HCT116 (cell line): Measurements from ENCODE around the gene TRPM1. TPM values are rescaled to one million over a fixed set of nuclear protein-coding genes. Genes with fewer than 3 reads are reported as not detected.

Source experiments
- ATAC-seq: fragments of 200-7000 bp; cut with Tn5 transposase; 2 replicates; pipeline ENCODE4 v1.9.1; 2020; ENCODE audit warnings: mild to moderate bottlenecking, moderate library complexity
- BruUV-seq: library from RNA; stranded (reverse); fragments of 400-500 nt; replicated peaks from 2 replicates; lab custom pipeline; 2021; lab: Mats Ljungman, UMichigan
- CTCF ChIA-PET: fragments of 300-600 bp; sonication (Branson Sonifier 250); formaldehyde crosslinking; loops from one replicate; lab custom pipeline; 2021; ENCODE audit warnings: antibody characterized with exemption; lab: Charles Lee
- POLR2A ChIA-PET: fragments of 300-600, 350-600 bp; sonication (Branson Sonifier 250); formaldehyde crosslinking; loops from one replicate; lab custom pipeline; 2021; ENCODE audit warnings: antibody characterized with exemption; lab: Charles Lee
- RAD21 ChIA-PET, 2 experiments: fragments of 300-600 bp; sonication (Branson Sonifier 250); formaldehyde crosslinking; loops; one replicate each; lab custom pipeline; 2023; ENCODE audit warnings: low total read pairs in 2 of 2; ENCODE audit not compliant: uncharacterized antibody in 2 of 2, unreplicated experiment in 2 of 2, low non-redundant PET in 1 of 2; lab: Charles Lee
- DNase-seq: peaks from one replicate; pipeline ENCODE4 v3.0.0-alpha.2; 2010; ENCODE audit warnings: low read depth, low spot score
- H2AFZ ChIP-seq: fragments of 200-600 bp; shearing (Covaris generic), sonication (generic); 2 replicates; pipeline ENCODE4 v1.6.1; 2017; ENCODE audit warnings: low read depth, mixed run types, mixed read lengths, antibody characterized with exemption, low read length; ENCODE audit not compliant: poor library complexity, severe bottlenecking
- H3K27ac ChIP-seq: 2 replicates; pipeline ENCODE4 v1.5.1; 2012; ENCODE audit warnings: low read depth, low read length
- H3K27me3 ChIP-seq: fragments of 200-600 bp; sonication (generic); 2 replicates; pipeline ENCODE4 v1.6.1; 2016; ENCODE audit warnings: mixed run types, low read length, mixed read lengths; ENCODE audit not compliant: insufficient read depth
- H3K36me3 ChIP-seq, 2 experiments: fragments of 200-500 bp in 1 of 2; fragments of 200-600 bp in 1 of 2; sonication (Bioruptor generic) in 1 of 2; sonication (generic) in 1 of 2; 2 replicates each; pipeline versions ENCODE4 v1.5.1 to v1.6.1; 2014 to 2016; ENCODE audit warnings: low read length in 2 of 2, inconsistent platforms in 1 of 2, mixed read lengths in 1 of 2, mixed run types in 1 of 2; ENCODE audit not compliant: insufficient read depth in 2 of 2, control insufficient read depth in 1 of 2
- H3K4me1 ChIP-seq, 2 experiments: fragments of 200-600 bp in 1 of 2; sonication (generic) in 1 of 2; 2 replicates each; pipeline versions ENCODE4 v1.5.1 to v1.6.1; 2012 to 2017; ENCODE audit warnings: low read length in 2 of 2, inconsistent platforms in 1 of 2, mild to moderate bottlenecking in 1 of 2, mixed read lengths in 1 of 2, mixed run types in 1 of 2, moderate library complexity in 1 of 2; ENCODE audit not compliant: insufficient read depth in 2 of 2, control insufficient read depth in 1 of 2
- H3K4me2 ChIP-seq: fragments of 200-600 bp; sonication (generic); 2 replicates; pipeline ENCODE4 v1.6.1; 2017; ENCODE audit warnings: mixed run types, low read length, mixed read lengths
- H3K4me3 ChIP-seq, 2 experiments: fragments of 200-600 bp in 1 of 2; sonication (generic) in 1 of 2; replicated peaks in 1 of 2; 2 replicates each; pipeline ENCODE4 v1.5.1; 2011 to 2016; ENCODE audit warnings: low read length in 2 of 2, control low read depth in 1 of 2, low read depth in 1 of 2, mild to moderate bottlenecking in 1 of 2, mixed read lengths in 1 of 2, mixed run types in 1 of 2
- H3K79me2 ChIP-seq: fragments of 200-600 bp; sonication (generic); 2 replicates; pipeline ENCODE4 v1.6.1; 2017; ENCODE audit warnings: mild to moderate bottlenecking, mixed run types, low read length, moderate library complexity, mixed read lengths; ENCODE audit not compliant: insufficient read depth
- H3K9ac ChIP-seq: fragments of 200-600 bp; sonication (generic); 2 replicates; pipeline ENCODE4 v1.6.1; 2016; ENCODE audit warnings: low read length, mixed read lengths
- H3K9me2 ChIP-seq: fragments of 200-600 bp; sonication (generic), shearing (Covaris generic); 2 replicates; pipeline ENCODE4 v1.6.1; 2017; ENCODE audit warnings: mixed run types, mild to moderate bottlenecking, moderate library complexity; ENCODE audit not compliant: insufficient read depth
- H3K9me3 ChIP-seq, 2 experiments: fragments of 200-500 bp in 1 of 2; fragments of 200-600 bp in 1 of 2; sonication (Bioruptor generic) in 1 of 2; sonication (generic) in 1 of 2; 2 replicates each; pipeline ENCODE4 v1.6.1; 2014 to 2017; ENCODE audit warnings: low read length in 2 of 2, mixed read lengths in 2 of 2, inconsistent platforms in 1 of 2, low read depth in 1 of 2, mild to moderate bottlenecking in 1 of 2, mixed run types in 1 of 2, moderate library complexity in 1 of 2; ENCODE audit not compliant: control insufficient read depth in 1 of 2, insufficient read depth in 1 of 2
- H4K20me1 ChIP-seq: fragments of 200-600 bp; sonication (generic), shearing (Covaris generic); 2 replicates; pipeline ENCODE4 v1.6.1; 2017; ENCODE audit warnings: mixed run types, mild to moderate bottlenecking, moderate library complexity; ENCODE audit not compliant: insufficient read depth
- CBX3 ChIP-seq: IDR thresholded peaks from 2 replicates; pipeline ENCODE4 v1.6.1; 2012; ENCODE audit warnings: low read depth
- EGR1 ChIP-seq: IDR thresholded peaks from 2 replicates; pipeline ENCODE4 v1.6.1; 2012; ENCODE audit warnings: low read depth
- ELF1 ChIP-seq: IDR thresholded peaks from 2 replicates; pipeline ENCODE4 v1.6.1; 2012; ENCODE audit warnings: low read depth, borderline replicate concordance
- EZH2 ChIP-seq: fragments of 200-600 bp; sonication (generic); IDR thresholded peaks from 2 replicates; pipeline ENCODE4 v1.6.1; 2017; ENCODE audit warnings: antibody characterized with exemption, mixed run types
- EZH2phosphoT487 ChIP-seq: fragments of 200-600 bp; IDR thresholded peaks from 2 replicates; pipeline ENCODE4 v1.6.1; 2018; ENCODE audit warnings: antibody characterized with exemption, borderline replicate concordance
- FOSL1 ChIP-seq: IDR thresholded peaks from 2 replicates; pipeline ENCODE4 v1.6.1; 2012; ENCODE audit warnings: low read depth
- JUND ChIP-seq: IDR thresholded peaks from 2 replicates; pipeline ENCODE4 v1.6.1; 2012
- POLR2A ChIP-seq: IDR thresholded peaks from 2 replicates; pipeline ENCODE4 v1.7.0; 2011; ENCODE audit warnings: borderline replicate concordance; ENCODE audit not compliant: insufficient read depth, insufficient read length; ENCODE audit errors: extremely low read depth
- POLR2AphosphoS5 ChIP-seq: IDR thresholded peaks from 2 replicates; pipeline ENCODE4 v1.6.1; 2011; ENCODE audit warnings: mild to moderate bottlenecking, low read depth, low read length, moderate library complexity
- RAD21 ChIP-seq: IDR thresholded peaks from 2 replicates; pipeline ENCODE4 v1.6.1; 2012; ENCODE audit warnings: low read depth, mild to moderate bottlenecking
- SIN3A ChIP-seq: IDR thresholded peaks from 2 replicates; pipeline ENCODE4 v1.6.1; 2012; ENCODE audit warnings: low read depth
- SP1 ChIP-seq: IDR thresholded peaks from 2 replicates; pipeline ENCODE4 v1.6.1; 2012; ENCODE audit warnings: low read depth
- SRF ChIP-seq: IDR thresholded peaks from 2 replicates; pipeline ENCODE4 v1.6.1; 2012; ENCODE audit warnings: low read depth
- TCF7L2 ChIP-seq: IDR thresholded peaks from 2 replicates; pipeline ENCODE4 v1.7.0; 2011; ENCODE audit warnings: borderline replicate concordance, inconsistent platforms; ENCODE audit not compliant: insufficient read depth, insufficient read length; ENCODE audit errors: extremely low read depth
- YY1 ChIP-seq: IDR thresholded peaks from 2 replicates; pipeline ENCODE4 v1.6.1; 2011; ENCODE audit warnings: low read length, low read depth, moderate library complexity, mild to moderate bottlenecking; ENCODE audit not compliant: insufficient replicate concordance; ENCODE audit errors: extremely low read depth
- ZFX ChIP-seq: fragments of 450-650 bp; IDR thresholded peaks from 2 replicates; pipeline ENCODE4 v1.6.1; 2017
- ZNF274 ChIP-seq: fragments of 200-500 bp; sonication (Bioruptor generic); IDR thresholded peaks from 2 replicates; pipeline ENCODE4 v1.6.1; 2014; ENCODE audit warnings: mild to moderate bottlenecking, low read depth, low read length, inconsistent platforms
- intact Hi-C: fragments of 100-400 bp; cut with micrococcal nuclease; formaldehyde crosslinking; loops from 2 replicates; pipeline ENCODE4 v1.10.0; 2022
- total RNA-seq: library from RNA; stranded (reverse); gene quantifications from one replicate; pipeline ENCODE4 v1.2.1, GENCODE V29; 2021; ENCODE audit not compliant: unreplicated experiment
- TF ChIP-seq, protein P1 (sequence below): IDR thresholded peaks from 2 replicates; pipeline ENCODE4 v1.6.1; 2012; ENCODE audit warnings: low read depth
- TF ChIP-seq, protein P2 (sequence below), 3 experiments: fragments of 200-600 bp in 1 of 3; sonication (generic) in 1 of 3; IDR thresholded peaks in 2 of 3; conservative IDR thresholded peaks in 1 of 3; 2 replicates each; pipeline ENCODE4 v1.5.1; 2012 to 2017; ENCODE audit warnings: low read depth in 2 of 3, low read length in 2 of 3, antibody characterized with exemption in 1 of 3, borderline replicate concordance in 1 of 3, control low read depth in 1 of 3, mild to moderate bottlenecking in 1 of 3, mixed read lengths in 1 of 3, mixed run types in 1 of 3, moderate library complexity in 1 of 3; ENCODE audit not compliant: insufficient read depth in 1 of 3
- TF ChIP-seq, protein P3 (sequence below): IDR thresholded peaks from 2 replicates; pipeline ENCODE4 v1.6.1; 2012

The TRPM1 gene
- total RNA-seq, 1 experiment from 2014 or later, result not detected

- Histone ChIP-seq H3K9ac (no peak overlapping the region), H3K36me3 (peaks cover 0 to 2% of the 10 kb centered on the region in 2 experiments; a peak in 1 of 4 replicates), H3K27ac (no peak overlapping the region), H3K4me2 (no peak overlapping the region), H4K20me1 (no peaks in the 10 kb centered on the region), H3K27me3 (no peaks in the 10 kb centered on the region), H3K4me1 (no peaks in the 10 kb centered on the region), H3K79me2 (no peaks in the 10 kb centered on the region), H3K9me3 (no peaks in the 10 kb centered on the region), H2AFZ (no peak overlapping the region), H3K9me2 (no peaks in the 10 kb centered on the region), H3K4me3 (no peak overlapping the region)
- ATAC-seq (no peak), DNase-seq (no peak)
- ChIA-PET CTCF (no interaction called here), POLR2A (no interaction called here), RAD21 (no interaction called here)
- intact Hi-C loops, result no loop called here
- BruUV-seq, result no TSS peak
- TF ChIP-seq ELF1 (no peak), SRF (no peak), ZFX (no peak), SP1 (no peak), SIN3A (no peak), RAD21 (no peak), ZNF274 (no peak), CBX3 (no peak), FOSL1 (no peak), JUND (no peak), EZH2 (no peak), EGR1 (no peak), EZH2phosphoT487 (no peak), POLR2AphosphoS5 (no peak), POLR2A (no peak), TCF7L2 (no peak), YY1 (no peak)
- TF ChIP-seq, protein P1, sequence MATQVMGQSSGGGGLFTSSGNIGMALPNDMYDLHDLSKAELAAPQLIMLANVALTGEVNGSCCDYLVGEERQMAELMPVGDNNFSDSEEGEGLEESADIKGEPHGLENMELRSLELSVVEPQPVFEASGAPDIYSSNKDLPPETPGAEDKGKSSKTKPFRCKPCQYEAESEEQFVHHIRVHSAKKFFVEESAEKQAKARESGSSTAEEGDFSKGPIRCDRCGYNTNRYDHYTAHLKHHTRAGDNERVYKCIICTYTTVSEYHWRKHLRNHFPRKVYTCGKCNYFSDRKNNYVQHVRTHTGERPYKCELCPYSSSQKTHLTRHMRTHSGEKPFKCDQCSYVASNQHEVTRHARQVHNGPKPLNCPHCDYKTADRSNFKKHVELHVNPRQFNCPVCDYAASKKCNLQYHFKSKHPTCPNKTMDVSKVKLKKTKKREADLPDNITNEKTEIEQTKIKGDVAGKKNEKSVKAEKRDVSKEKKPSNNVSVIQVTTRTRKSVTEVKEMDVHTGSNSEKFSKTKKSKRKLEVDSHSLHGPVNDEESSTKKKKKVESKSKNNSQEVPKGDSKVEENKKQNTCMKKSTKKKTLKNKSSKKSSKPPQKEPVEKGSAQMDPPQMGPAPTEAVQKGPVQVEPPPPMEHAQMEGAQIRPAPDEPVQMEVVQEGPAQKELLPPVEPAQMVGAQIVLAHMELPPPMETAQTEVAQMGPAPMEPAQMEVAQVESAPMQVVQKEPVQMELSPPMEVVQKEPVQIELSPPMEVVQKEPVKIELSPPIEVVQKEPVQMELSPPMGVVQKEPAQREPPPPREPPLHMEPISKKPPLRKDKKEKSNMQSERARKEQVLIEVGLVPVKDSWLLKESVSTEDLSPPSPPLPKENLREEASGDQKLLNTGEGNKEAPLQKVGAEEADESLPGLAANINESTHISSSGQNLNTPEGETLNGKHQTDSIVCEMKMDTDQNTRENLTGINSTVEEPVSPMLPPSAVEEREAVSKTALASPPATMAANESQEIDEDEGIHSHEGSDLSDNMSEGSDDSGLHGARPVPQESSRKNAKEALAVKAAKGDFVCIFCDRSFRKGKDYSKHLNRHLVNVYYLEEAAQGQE, result no peak
- TF ChIP-seq, protein P2, sequence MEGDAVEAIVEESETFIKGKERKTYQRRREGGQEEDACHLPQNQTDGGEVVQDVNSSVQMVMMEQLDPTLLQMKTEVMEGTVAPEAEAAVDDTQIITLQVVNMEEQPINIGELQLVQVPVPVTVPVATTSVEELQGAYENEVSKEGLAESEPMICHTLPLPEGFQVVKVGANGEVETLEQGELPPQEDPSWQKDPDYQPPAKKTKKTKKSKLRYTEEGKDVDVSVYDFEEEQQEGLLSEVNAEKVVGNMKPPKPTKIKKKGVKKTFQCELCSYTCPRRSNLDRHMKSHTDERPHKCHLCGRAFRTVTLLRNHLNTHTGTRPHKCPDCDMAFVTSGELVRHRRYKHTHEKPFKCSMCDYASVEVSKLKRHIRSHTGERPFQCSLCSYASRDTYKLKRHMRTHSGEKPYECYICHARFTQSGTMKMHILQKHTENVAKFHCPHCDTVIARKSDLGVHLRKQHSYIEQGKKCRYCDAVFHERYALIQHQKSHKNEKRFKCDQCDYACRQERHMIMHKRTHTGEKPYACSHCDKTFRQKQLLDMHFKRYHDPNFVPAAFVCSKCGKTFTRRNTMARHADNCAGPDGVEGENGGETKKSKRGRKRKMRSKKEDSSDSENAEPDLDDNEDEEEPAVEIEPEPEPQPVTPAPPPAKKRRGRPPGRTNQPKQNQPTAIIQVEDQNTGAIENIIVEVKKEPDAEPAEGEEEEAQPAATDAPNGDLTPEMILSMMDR (IDR thresholded peaks at IDR 0.05 in 2 of 3, conservative IDR thresholded peaks at IDR 0.05 in 1 of 3; ENCODE audit: borderline replicate concordance in 1 of 3, insufficient read depth in 1 of 3, low read depth in 2 of 3, low read length in 2 of 3), result no peak
- TF ChIP-seq, protein P3, sequence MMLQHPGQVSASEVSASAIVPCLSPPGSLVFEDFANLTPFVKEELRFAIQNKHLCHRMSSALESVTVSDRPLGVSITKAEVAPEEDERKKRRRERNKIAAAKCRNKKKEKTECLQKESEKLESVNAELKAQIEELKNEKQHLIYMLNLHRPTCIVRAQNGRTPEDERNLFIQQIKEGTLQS, result no peak
Measured at GRCh38 chr15:30969724-30970123, 131.8 kb downstream of the TRPM1 start.
